HCT116 (cell line): Measurements from ENCODE around the gene MRPL1. TPM values are rescaled to one million over a fixed set of nuclear protein-coding genes. Genes with fewer than 3 reads are reported as not detected.

ENCODE experiments used
- ATAC-seq: fragments of 200-7000 bp; cut with Tn5 transposase; 2 replicates; pipeline ENCODE4 v1.9.1; 2020; ENCODE audit warnings: mild to moderate bottlenecking, moderate library complexity
- BruUV-seq: library from RNA; stranded (reverse); fragments of 400-500 nt; replicated peaks from 2 replicates; lab custom pipeline; 2021; lab: Mats Ljungman, UMichigan
- CTCF ChIA-PET: fragments of 300-600 bp; sonication (Branson Sonifier 250); formaldehyde crosslinking; loops from one replicate; lab custom pipeline; 2021; ENCODE audit warnings: antibody characterized with exemption; lab: Charles Lee
- POLR2A ChIA-PET: fragments of 300-600, 350-600 bp; sonication (Branson Sonifier 250); formaldehyde crosslinking; loops from one replicate; lab custom pipeline; 2021; ENCODE audit warnings: antibody characterized with exemption; lab: Charles Lee
- RAD21 ChIA-PET, 2 experiments: fragments of 300-600 bp; sonication (Branson Sonifier 250); formaldehyde crosslinking; loops; one replicate each; lab custom pipeline; 2023; ENCODE audit warnings: low total read pairs in 2 of 2; ENCODE audit not compliant: uncharacterized antibody in 2 of 2, unreplicated experiment in 2 of 2, low non-redundant PET in 1 of 2; lab: Charles Lee
- DNase-seq: peaks from one replicate; pipeline ENCODE4 v3.0.0-alpha.2; 2010; ENCODE audit warnings: low read depth, low spot score
- H2AFZ ChIP-seq: fragments of 200-600 bp; shearing (Covaris generic), sonication (generic); 2 replicates; pipeline ENCODE4 v1.6.1; 2017; ENCODE audit warnings: low read depth, mixed run types, mixed read lengths, antibody characterized with exemption, low read length; ENCODE audit not compliant: poor library complexity, severe bottlenecking
- H3K27ac ChIP-seq: 2 replicates; pipeline ENCODE4 v1.5.1; 2012; ENCODE audit warnings: low read depth, low read length
- H3K27me3 ChIP-seq: fragments of 200-600 bp; sonication (generic); 2 replicates; pipeline ENCODE4 v1.6.1; 2016; ENCODE audit warnings: mixed run types, low read length, mixed read lengths; ENCODE audit not compliant: insufficient read depth
- H3K36me3 ChIP-seq, 2 experiments: fragments of 200-500 bp in 1 of 2; fragments of 200-600 bp in 1 of 2; sonication (Bioruptor generic) in 1 of 2; sonication (generic) in 1 of 2; 2 replicates each; pipeline versions ENCODE4 v1.5.1 to v1.6.1; 2014 to 2016; ENCODE audit warnings: low read length in 2 of 2, inconsistent platforms in 1 of 2, mixed read lengths in 1 of 2, mixed run types in 1 of 2; ENCODE audit not compliant: insufficient read depth in 2 of 2, control insufficient read depth in 1 of 2
- H3K4me1 ChIP-seq, 2 experiments: fragments of 200-600 bp in 1 of 2; sonication (generic) in 1 of 2; 2 replicates each; pipeline versions ENCODE4 v1.5.1 to v1.6.1; 2012 to 2017; ENCODE audit warnings: low read length in 2 of 2, inconsistent platforms in 1 of 2, mild to moderate bottlenecking in 1 of 2, mixed read lengths in 1 of 2, mixed run types in 1 of 2, moderate library complexity in 1 of 2; ENCODE audit not compliant: insufficient read depth in 2 of 2, control insufficient read depth in 1 of 2
- H3K4me2 ChIP-seq: fragments of 200-600 bp; sonication (generic); 2 replicates; pipeline ENCODE4 v1.6.1; 2017; ENCODE audit warnings: mixed run types, low read length, mixed read lengths
- H3K4me3 ChIP-seq, 2 experiments: fragments of 200-600 bp in 1 of 2; sonication (generic) in 1 of 2; replicated peaks in 1 of 2; 2 replicates each; pipeline ENCODE4 v1.5.1; 2011 to 2016; ENCODE audit warnings: low read length in 2 of 2, control low read depth in 1 of 2, low read depth in 1 of 2, mild to moderate bottlenecking in 1 of 2, mixed read lengths in 1 of 2, mixed run types in 1 of 2
- H3K79me2 ChIP-seq: fragments of 200-600 bp; sonication (generic); 2 replicates; pipeline ENCODE4 v1.6.1; 2017; ENCODE audit warnings: mild to moderate bottlenecking, mixed run types, low read length, moderate library complexity, mixed read lengths; ENCODE audit not compliant: insufficient read depth
- H3K9ac ChIP-seq: fragments of 200-600 bp; sonication (generic); 2 replicates; pipeline ENCODE4 v1.6.1; 2016; ENCODE audit warnings: low read length, mixed read lengths
- H3K9me2 ChIP-seq: fragments of 200-600 bp; sonication (generic), shearing (Covaris generic); 2 replicates; pipeline ENCODE4 v1.6.1; 2017; ENCODE audit warnings: mixed run types, mild to moderate bottlenecking, moderate library complexity; ENCODE audit not compliant: insufficient read depth
- H3K9me3 ChIP-seq, 2 experiments: fragments of 200-500 bp in 1 of 2; fragments of 200-600 bp in 1 of 2; sonication (Bioruptor generic) in 1 of 2; sonication (generic) in 1 of 2; 2 replicates each; pipeline ENCODE4 v1.6.1; 2014 to 2017; ENCODE audit warnings: low read length in 2 of 2, mixed read lengths in 2 of 2, inconsistent platforms in 1 of 2, low read depth in 1 of 2, mild to moderate bottlenecking in 1 of 2, mixed run types in 1 of 2, moderate library complexity in 1 of 2; ENCODE audit not compliant: control insufficient read depth in 1 of 2, insufficient read depth in 1 of 2
- H4K20me1 ChIP-seq: fragments of 200-600 bp; sonication (generic), shearing (Covaris generic); 2 replicates; pipeline ENCODE4 v1.6.1; 2017; ENCODE audit warnings: mixed run types, mild to moderate bottlenecking, moderate library complexity; ENCODE audit not compliant: insufficient read depth
- CEBPB ChIP-seq: IDR thresholded peaks from 2 replicates; pipeline ENCODE4 v1.6.1; 2012; ENCODE audit warnings: low read depth
- CTCF ChIP-seq, 3 experiments: fragments of 200-600 bp in 1 of 3; sonication (generic) in 1 of 3; IDR thresholded peaks in 2 of 3; conservative IDR thresholded peaks in 1 of 3; 2 replicates each; pipeline ENCODE4 v1.5.1; 2012 to 2017; ENCODE audit warnings: low read depth in 2 of 3, low read length in 2 of 3, antibody characterized with exemption in 1 of 3, borderline replicate concordance in 1 of 3, control low read depth in 1 of 3, mild to moderate bottlenecking in 1 of 3, mixed read lengths in 1 of 3, mixed run types in 1 of 3, moderate library complexity in 1 of 3; ENCODE audit not compliant: insufficient read depth in 1 of 3
- EZH2phosphoT487 ChIP-seq: fragments of 200-600 bp; IDR thresholded peaks from 2 replicates; pipeline ENCODE4 v1.6.1; 2018; ENCODE audit warnings: antibody characterized with exemption, borderline replicate concordance
- FOSL1 ChIP-seq: IDR thresholded peaks from 2 replicates; pipeline ENCODE4 v1.6.1; 2012; ENCODE audit warnings: low read depth
- POLR2A ChIP-seq: IDR thresholded peaks from 2 replicates; pipeline ENCODE4 v1.7.0; 2011; ENCODE audit warnings: borderline replicate concordance; ENCODE audit not compliant: insufficient read depth, insufficient read length; ENCODE audit errors: extremely low read depth
- POLR2AphosphoS5 ChIP-seq: IDR thresholded peaks from 2 replicates; pipeline ENCODE4 v1.6.1; 2011; ENCODE audit warnings: mild to moderate bottlenecking, low read depth, low read length, moderate library complexity
- RAD21 ChIP-seq: IDR thresholded peaks from 2 replicates; pipeline ENCODE4 v1.6.1; 2012; ENCODE audit warnings: low read depth, mild to moderate bottlenecking
- SIN3A ChIP-seq: IDR thresholded peaks from 2 replicates; pipeline ENCODE4 v1.6.1; 2012; ENCODE audit warnings: low read depth
- SRF ChIP-seq: IDR thresholded peaks from 2 replicates; pipeline ENCODE4 v1.6.1; 2012; ENCODE audit warnings: low read depth
- ZBTB33 ChIP-seq: IDR thresholded peaks from 2 replicates; pipeline ENCODE4 v1.6.1; 2011; ENCODE audit warnings: mild to moderate bottlenecking, low read length, moderate library complexity; ENCODE audit not compliant: insufficient replicate concordance; ENCODE audit errors: extremely low read depth
- ZFX ChIP-seq: fragments of 450-650 bp; IDR thresholded peaks from 2 replicates; pipeline ENCODE4 v1.6.1; 2017
- intact Hi-C: fragments of 100-400 bp; cut with micrococcal nuclease; formaldehyde crosslinking; loops from 2 replicates; pipeline ENCODE4 v1.10.0; 2022
- total RNA-seq: library from RNA; stranded (reverse); gene quantifications from one replicate; pipeline ENCODE4 v1.2.1, GENCODE V29; 2021; ENCODE audit not compliant: unreplicated experiment

Gene MRPL1
- total RNA-seq, 1 experiment from 2014 or later, result 54.9 TPM

DNA sequence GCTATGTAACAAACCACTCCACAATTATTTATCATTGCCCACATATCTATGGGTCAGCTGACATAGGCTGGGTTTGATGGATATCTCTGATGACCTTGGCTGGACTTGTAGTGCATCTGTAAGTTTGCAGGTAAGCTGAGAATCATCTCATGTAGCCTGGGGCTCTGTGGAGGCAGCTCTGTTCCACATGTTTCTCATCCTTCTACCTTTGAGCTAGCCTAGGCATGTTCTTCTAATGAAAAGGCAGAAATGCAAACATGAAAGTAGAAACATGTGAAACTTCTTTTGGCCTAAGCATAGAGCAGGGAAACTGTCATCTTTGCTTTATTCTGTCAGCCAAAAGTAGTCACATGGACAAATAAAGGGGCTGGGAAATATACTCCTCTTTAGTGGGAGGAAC is 18.2 kb downstream of the MRPL1 start:
- ChIA-PET RAD21 (no interaction called here), CTCF (no interaction called here), POLR2A (no interaction called here)
- TF ChIP-seq SIN3A, result no peak
- TF ChIP-seq FOSL1, result no peak
- no peak for TF ChIP-seq POLR2AphosphoS5
- TF ChIP-seq CTCF (IDR thresholded peaks at IDR 0.05 in 2 of 3, conservative IDR thresholded peaks at IDR 0.05 in 1 of 3; ENCODE audit: borderline replicate concordance in 1 of 3, insufficient read depth in 1 of 3, low read depth in 2 of 3, low read length in 2 of 3), result no peak
- no peak for TF ChIP-seq EZH2phosphoT487
- no peaks in the 10 kb centered on the region for H3K9me3 ChIP-seq
- BruUV-seq, result no TSS peak
- no peak overlapping the region for H3K4me3 ChIP-seq
- no peak overlapping the region for H2AFZ ChIP-seq
- peaks cover 14% of the 10 kb centered on the region in 2 experiments; a peak in 3 of 4 replicates for H3K36me3 ChIP-seq
- H3K79me2 ChIP-seq, result peaks cover 69% of the 10 kb centered on the region
- no peak for ATAC-seq
- H3K9me2 ChIP-seq, result no peaks in the 10 kb centered on the region
- intact Hi-C loops, result no loop called here
- H4K20me1 ChIP-seq, result peaks cover 3% of the 10 kb centered on the region; the same call in 1 of the 2 replicates
- no peak overlapping the region for H3K9ac ChIP-seq
- H3K27ac ChIP-seq, result no peak overlapping the region
- no peak overlapping the region for H3K4me2 ChIP-seq
- no peak for DNase-seq
- peaks cover 0 to 4% of the 10 kb centered on the region in 2 experiments; a peak in 1 of 4 replicates for H3K4me1 ChIP-seq
- no peaks in the 10 kb centered on the region for H3K27me3 ChIP-seq

DNA sequence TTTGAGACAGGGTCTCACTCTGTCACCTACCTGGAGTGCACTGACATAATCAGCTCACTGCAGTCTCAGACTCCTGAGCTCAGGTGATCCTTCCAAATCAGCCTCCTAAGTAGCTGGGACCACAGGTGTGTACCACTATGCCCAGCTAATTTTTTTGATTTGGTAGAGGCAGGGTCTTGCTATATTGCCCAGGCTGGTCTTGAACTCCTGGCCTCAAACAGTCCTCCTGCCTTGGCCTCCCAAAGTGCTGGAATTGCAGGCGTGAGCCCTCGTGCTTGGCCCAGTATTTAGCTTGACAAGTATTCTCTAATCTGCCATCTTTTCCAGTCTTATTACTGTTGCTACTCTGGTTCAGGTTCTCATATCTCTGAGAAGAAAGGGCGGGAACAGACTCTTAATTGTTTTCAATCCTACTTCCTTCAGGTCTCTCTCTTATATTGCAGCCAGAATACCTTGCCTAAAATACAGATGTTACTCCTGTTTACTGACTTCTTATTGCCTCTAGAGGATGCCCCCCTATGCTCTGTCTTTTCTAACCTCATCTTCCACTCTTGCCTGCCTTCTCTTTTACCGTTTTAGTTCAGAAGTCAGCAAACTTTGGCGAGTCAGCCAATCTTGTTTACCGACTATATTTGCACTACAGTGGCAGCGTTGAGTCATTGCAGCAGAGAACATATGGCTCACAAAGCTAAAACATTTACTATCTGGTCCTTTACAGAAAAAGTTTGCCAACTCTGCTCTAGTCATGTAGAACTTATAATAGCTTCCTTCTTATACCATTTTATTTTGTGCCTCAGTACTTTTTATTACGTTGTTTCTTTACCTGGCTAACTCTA is 19.0 kb downstream of the MRPL1 start:
- no TSS peak for BruUV-seq
- H3K9me2 ChIP-seq, result no peaks in the 10 kb centered on the region
- H4K20me1 ChIP-seq, result no peaks in the 10 kb centered on the region
- peaks cover 0 to 4% of the 10 kb centered on the region in 2 experiments; a peak in 1 of 4 replicates for H3K4me1 ChIP-seq
- H3K9me3 ChIP-seq, result no peaks in the 10 kb centered on the region
- no peak overlapping the region for H3K9ac ChIP-seq
- no peak overlapping the region for H2AFZ ChIP-seq
- H3K27me3 ChIP-seq, result no peaks in the 10 kb centered on the region
- DNase-seq (no peak), ATAC-seq (no peak)
- ChIA-PET CTCF (interaction anchor here (1.3 kb wide), 1 partner anchor 10 kb away, joined by 5 read pairs; no protein-coding TSS in a partner anchor), RAD21 (no interaction called here), POLR2A (no interaction called here)
- intact Hi-C loops, result no loop called here
- peaks cover 60% of the 10 kb centered on the region for H3K79me2 ChIP-seq
- TF ChIP-seq RAD21 (no peak), SRF (no peak), ZBTB33 (no peak), CTCF (IDR thresholded peaks at IDR 0.05 in 2 of 3, conservative IDR thresholded peaks at IDR 0.05 in 1 of 3; ENCODE audit: borderline replicate concordance in 1 of 3, insufficient read depth in 1 of 3, low read depth in 2 of 3, low read length in 2 of 3) (no peak), ZFX (no peak), POLR2A (no peak), CEBPB (no peak)
- no peak overlapping the region for H3K27ac ChIP-seq
- peaks cover 16 to 18% of the 10 kb centered on the region in 2 experiments; a peak in 3 of 4 replicates for H3K36me3 ChIP-seq
- H3K4me2 ChIP-seq, result no peak overlapping the region
- H3K4me3 ChIP-seq, result no peak overlapping the region
